ENCODE measurements around the gene CDK14. TPM values are rescaled to one million over a fixed set of nuclear protein-coding genes. Genes with fewer than 3 reads are reported as not detected.

Gene CDK14
- total RNA-seq, 8 experiments from 2014 or later = 9.9 to 50.5 (median 13.3) TPM

GRCh38 chr7:91240376-91240941 is 644.3 kb downstream of the CDK14 start:
- 0 to 100% (median 38%) methylated on average over 2 of the region's 2 CpGs; no CpG with 5 or more reads in 1 of the 10 experiments for WGBS, 10 experiments
- Histone ChIP-seq H3K4me1 (replicated peaks in 1 of 2) (peaks cover 0 to 4% of the 10 kb centered on the region in 2 donors), H3K27ac (no peak overlapping the region), H3K4me3 (no peak overlapping the region)
- in situ Hi-C loops (cut with MboI; ENCODE audit: low pct_unique_long_range_greater_than_20kb in 2 of 9, low sequenced_read_pairs in 9 of 9, unreplicated experiment in 9 of 9) = no loop called here
- ATAC-seq (replicated peaks in 6 of 8) = peak in 1 of 8 experiments; percentile 80

DNA sequence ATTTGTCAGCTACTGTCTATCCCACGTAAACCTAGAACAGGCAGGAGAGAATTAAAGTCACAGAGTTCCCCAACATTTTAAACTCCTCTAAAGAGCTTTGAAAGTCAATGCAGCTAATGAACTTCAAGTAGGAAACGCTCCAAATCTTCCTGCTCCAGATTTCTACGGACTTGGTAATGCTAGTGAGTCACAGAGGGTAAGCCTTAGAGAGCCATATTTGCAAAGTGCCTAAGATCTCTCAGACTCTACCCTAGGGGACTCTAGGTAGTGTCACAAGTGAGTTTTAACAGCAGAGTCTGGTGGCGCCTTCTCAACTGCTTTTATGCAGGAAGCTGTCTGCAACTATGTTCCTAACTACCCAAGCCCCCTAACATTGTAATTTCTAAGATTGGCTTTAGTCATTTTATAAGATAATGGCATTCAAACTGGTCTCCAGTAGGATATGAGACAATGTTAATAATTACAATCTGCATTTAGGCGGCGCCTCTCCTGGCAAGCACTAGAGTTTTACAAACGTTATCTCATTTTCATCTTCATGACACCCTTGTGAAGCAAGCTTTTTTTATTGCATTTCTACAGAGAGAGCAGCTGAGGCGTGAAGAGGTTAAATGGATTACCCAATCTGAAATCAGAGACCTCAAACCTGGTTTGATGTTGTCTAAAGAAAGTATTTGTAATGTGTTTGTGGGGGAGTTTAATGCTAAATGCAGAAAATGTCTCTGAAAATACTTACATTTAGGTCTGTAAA is 646.1 kb downstream of the CDK14 start:
- no peak overlapping the region for H3K4me3 ChIP-seq
- no peak overlapping the region for H3K27ac ChIP-seq
- in situ Hi-C loops (cut with MboI; ENCODE audit: low pct_unique_long_range_greater_than_20kb in 2 of 9, low sequenced_read_pairs in 9 of 9, unreplicated experiment in 9 of 9) = no loop called here
- ATAC-seq (replicated peaks in 6 of 8) = peak in 4 of 8 experiments; percentile 30 to 84 (median 70)
- H3K4me1 ChIP-seq (replicated peaks in 1 of 2) = peaks cover 0 to 4% of the 10 kb centered on the region in 2 donors
- 0 to 89% (median 76%) methylated on average over 2 to 8 of the region's 8 CpGs for WGBS, 10 experiments

GRCh38 chr7:91243591-91244301 is 647.6 kb downstream of the CDK14 start:
- peak in 1 of 8 experiments; percentile 3 for ATAC-seq (replicated peaks in 6 of 8)
- WGBS, 10 experiments = 21 to 94% (median 78%) methylated on average over 2 to 6 of the region's 6 CpGs; no CpG with 5 or more reads in 2 of the 10 experiments
- in situ Hi-C loops (cut with MboI; ENCODE audit: low pct_unique_long_range_greater_than_20kb in 2 of 9, low sequenced_read_pairs in 9 of 9, unreplicated experiment in 9 of 9) = no loop called here

GRCh38 chr7:91247500-91247899 is 651.4 kb downstream of the CDK14 start:
- in situ Hi-C loops (cut with MboI; ENCODE audit: low pct_unique_long_range_greater_than_20kb in 2 of 9, low sequenced_read_pairs in 9 of 9, unreplicated experiment in 9 of 9) = no loop called here
- no peak for ATAC-seq (replicated peaks in 6 of 8)
- H3K27ac ChIP-seq = no peak overlapping the region
- H3K4me3 ChIP-seq = no peak overlapping the region
- peaks cover 0 to 3% of the 10 kb centered on the region in 2 donors for H3K4me1 ChIP-seq (replicated peaks in 1 of 2)

More at GRCh38 chr7:91243591-91244301, 647.6 kb downstream of the CDK14 start:
- peaks cover 0 to 4% of the 10 kb centered on the region in 2 donors for H3K4me1 ChIP-seq (replicated peaks in 1 of 2)
- no peak overlapping the region for H3K4me3 ChIP-seq
- no peak overlapping the region for H3K27ac ChIP-seq

- Histone ChIP-seq H3K27ac (no peak overlapping the region), H3K4me1 (replicated peaks in 1 of 2) (no peaks in the 10 kb centered on the region), H3K4me3 (no peak overlapping the region)
- 83 to 100% (median 100%) methylated on average over 1 of the region's 2 CpGs; no CpG with 5 or more reads in 5 of the 10 experiments for WGBS, 10 experiments
- ATAC-seq (replicated peaks in 6 of 8) = no peak
- in situ Hi-C loops (cut with MboI; ENCODE audit: low pct_unique_long_range_greater_than_20kb in 2 of 9, low sequenced_read_pairs in 9 of 9, unreplicated experiment in 9 of 9) = no loop called here
These were observed 652.9 kb downstream of the CDK14 start for GRCh38 chr7:91248996-91249395.

DNA sequence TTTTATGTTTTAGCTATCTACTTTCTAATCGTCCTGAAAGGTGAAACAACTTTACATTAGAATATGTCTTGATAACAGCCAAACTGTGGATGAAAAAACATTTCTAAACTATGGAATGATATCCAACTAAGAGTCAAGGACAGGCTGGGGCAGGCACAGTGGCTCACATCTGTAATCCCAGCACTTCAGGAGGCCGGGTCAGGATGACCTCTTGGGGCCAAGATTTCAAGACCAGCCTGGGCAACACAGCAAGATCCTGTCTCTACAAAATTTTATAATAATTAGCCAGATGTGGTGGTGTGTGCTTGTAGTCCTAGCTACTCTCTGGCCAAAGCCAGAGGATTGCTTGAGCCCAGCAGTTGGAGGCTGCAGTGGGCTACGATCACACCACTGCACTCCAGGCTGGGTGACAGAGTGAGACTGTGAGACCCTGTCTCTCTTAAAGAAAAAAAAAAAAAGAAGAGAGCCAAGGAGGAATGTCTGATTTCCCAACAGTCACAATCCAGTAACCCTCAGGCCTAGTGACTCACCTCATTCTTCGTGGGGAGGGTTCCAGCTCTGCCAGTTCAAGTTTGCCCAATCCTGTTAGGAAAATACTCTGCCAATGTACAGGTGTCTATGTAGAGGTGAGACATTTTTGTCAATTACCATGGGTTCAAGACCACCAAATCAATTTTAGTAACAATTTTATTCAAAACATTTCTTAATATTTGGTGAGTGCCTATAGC is 653.5 kb downstream of the CDK14 start:
- 17 to 100% (median 62%) methylated on average over 1 to 3 of the region's 4 CpGs; no CpG with 5 or more reads in 1 of the 10 experiments for whole genome bisulfite sequencing, 10 experiments
- no peak overlapping the region for H3K4me3 ChIP-seq
- no peaks in the 10 kb centered on the region for H3K4me1 ChIP-seq (replicated peaks in 1 of 2)
- in situ Hi-C loops (cut with MboI; ENCODE audit: low pct_unique_long_range_greater_than_20kb in 2 of 9, low sequenced_read_pairs in 9 of 9, unreplicated experiment in 9 of 9) = loop anchor here in 4 of 9 experiments (25.0 kb wide), 1 partner anchor 162 kb away; no protein-coding TSS in a partner anchor
- no peak overlapping the region for H3K27ac ChIP-seq
- ATAC-seq (replicated peaks in 6 of 8) = peak in 2 of 8 experiments; percentile 45 to 66

DNA sequence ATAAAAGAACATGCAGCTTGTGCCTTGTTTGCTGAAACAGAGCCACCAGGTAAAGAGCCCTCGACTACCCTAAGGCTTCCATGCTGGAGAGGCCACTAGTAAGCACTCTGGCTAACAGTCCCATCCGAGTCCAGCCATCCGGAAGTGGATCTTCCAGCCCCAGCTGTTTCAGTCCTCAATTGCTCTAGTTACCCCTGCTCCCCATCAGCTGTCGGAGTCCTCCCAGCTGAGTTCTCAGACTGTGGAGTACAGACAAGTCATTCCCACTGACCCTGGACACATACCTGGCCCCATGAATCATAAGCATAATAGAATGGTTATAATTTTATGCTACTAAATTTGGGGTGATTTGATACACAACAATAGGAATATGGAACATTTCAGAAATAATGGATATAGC is 654.6 kb downstream of the CDK14 start:
- 74 to 100% (median 92%) methylated on average over 1 to 3 of the region's 4 CpGs; no CpG with 5 or more reads in 2 of the 10 experiments for WGBS, 10 experiments
- H3K4me3 ChIP-seq = no peak overlapping the region
- in situ Hi-C loops (cut with MboI; ENCODE audit: low pct_unique_long_range_greater_than_20kb in 2 of 9, low sequenced_read_pairs in 9 of 9, unreplicated experiment in 9 of 9) = loop anchor here in 4 of 9 experiments (25.0 kb wide), 1 partner anchor 163 kb away; no protein-coding TSS in a partner anchor

DNA sequence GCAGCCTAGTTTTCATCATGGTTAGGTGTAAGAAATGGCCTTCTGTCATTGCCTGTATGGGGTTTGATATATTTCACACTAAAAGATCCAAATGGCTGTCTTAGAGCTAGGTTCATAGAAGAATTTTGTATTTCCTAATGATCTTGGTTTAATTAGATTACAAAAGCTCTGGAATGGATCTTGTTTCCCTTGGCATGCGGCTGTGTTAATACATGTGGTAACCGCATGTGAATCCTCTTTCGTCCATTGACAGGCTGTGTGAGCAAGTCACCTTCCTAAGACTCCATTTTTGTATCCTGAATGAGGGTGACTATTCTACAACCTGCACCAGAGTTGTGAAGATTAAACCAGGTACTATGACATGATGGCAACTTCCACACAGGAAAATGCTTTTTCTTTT is 655.8 kb downstream of the CDK14 start:
- 29 to 100% (median 94%) methylated on average over 2 to 3 of the region's 3 CpGs; no CpG with 5 or more reads in 2 of the 10 experiments for WGBS, 10 experiments
- Histone ChIP-seq H3K4me1 (replicated peaks in 1 of 2) (no peaks in the 10 kb centered on the region), H3K4me3 (no peak overlapping the region), H3K27ac (no peak overlapping the region)
- ATAC-seq (replicated peaks in 6 of 8) = no peak
- in situ Hi-C loops (cut with MboI; ENCODE audit: low pct_unique_long_range_greater_than_20kb in 2 of 9, low sequenced_read_pairs in 9 of 9, unreplicated experiment in 9 of 9) = loop anchor here in 4 of 9 experiments (25.0 kb wide), 1 partner anchor 165 kb away; no protein-coding TSS in a partner anchor

More for the DNA sequence above, 654.6 kb downstream of the CDK14 start:
- Histone ChIP-seq H3K27ac (no peak overlapping the region), H3K4me1 (replicated peaks in 1 of 2) (no peaks in the 10 kb centered on the region)
- no peak for ATAC-seq (replicated peaks in 6 of 8)

Other genes with a start within 250 kb of the CDK14 start
- 10 to 100 TPM; 10.7 to 24.8 (median 18.3) TPM for gene GTPBP10, start 249.6 kb upstream of the CDK14 start, total RNA-seq
- gene CLDN12, start 192.9 kb upstream of the CDK14 start, total RNA-seq = 10 to 100 TPM; 28.4 to 55.1 (median 30.9) TPM
- not detected for gene PTTG1IP2, start 126.7 kb upstream of the CDK14 start, total RNA-seq

Data from motor neuron (in vitro differentiated cells).